OCI-LY1 (cell line): ENCODE measurements around the gene SRSF2.

Experiments used
- EZH2 ChIP-seq: fragments of 200-600 bp; sonication (generic), shearing (Covaris generic); IDR thresholded peaks from 2 replicates; pipeline ENCODE4 v1.8.0; 2017; ENCODE audit warnings: borderline replicate concordance, mixed run types, mild to moderate bottlenecking, antibody characterized with exemption, low read length, moderate library complexity, mixed read lengths
- TF ChIP-seq, protein P1 (sequence below): fragments of 200-600 bp; sonication (generic), shearing (Covaris generic); IDR thresholded peaks from 2 replicates; pipeline ENCODE4 v1.5.1; 2017; ENCODE audit warnings: mild to moderate bottlenecking, antibody characterized with exemption, low read length, moderate library complexity, mixed read lengths

DNA sequence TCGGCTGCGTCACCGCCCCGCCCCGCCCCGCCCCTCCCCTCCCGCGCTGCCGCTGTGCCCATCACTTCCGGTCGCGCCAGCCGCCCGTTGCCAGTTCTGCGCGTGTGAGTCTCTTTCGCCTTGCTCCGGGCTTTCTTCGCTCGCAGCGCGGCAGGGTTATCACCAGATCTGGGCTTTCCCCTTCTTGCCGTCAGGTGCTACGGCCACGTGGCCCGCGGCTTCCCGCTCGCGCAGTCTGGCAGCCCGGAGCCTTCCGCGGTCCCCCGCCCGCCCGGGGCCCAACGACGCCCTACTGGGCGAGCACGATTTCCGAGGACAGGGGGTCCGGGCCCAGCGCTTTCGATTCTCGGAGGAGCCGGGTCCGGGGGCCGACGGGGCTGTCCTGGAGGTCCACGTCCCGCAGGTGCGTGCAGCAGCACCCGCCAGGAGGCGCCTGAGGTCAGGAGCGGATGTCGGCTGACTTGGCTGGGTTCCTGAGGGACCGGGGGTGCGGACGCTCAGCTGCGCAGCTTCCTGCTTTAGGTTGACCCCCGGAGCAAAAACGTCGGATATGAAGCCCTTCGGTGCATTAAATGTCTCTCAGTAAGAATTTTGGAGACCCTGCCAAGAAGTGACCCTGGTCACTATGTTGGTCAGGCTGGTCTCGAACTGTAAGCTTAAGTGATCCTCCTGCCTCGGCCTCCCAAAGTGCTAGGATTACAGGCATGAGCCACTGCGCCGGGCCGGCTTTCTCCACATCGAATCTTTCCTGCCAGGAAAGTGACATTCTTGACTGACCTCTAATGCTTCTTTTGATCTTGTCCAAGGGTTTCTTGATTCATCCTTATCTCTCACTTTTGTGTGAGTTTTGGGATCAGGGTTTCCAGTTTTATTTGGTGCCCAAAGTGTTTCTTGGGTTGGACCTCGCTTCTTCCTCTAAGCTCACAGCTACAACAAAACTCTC, 10.1 kb downstream of the SRSF2 start, which contains the start of gene METTL23:
- TF ChIP-seq, protein P1, sequence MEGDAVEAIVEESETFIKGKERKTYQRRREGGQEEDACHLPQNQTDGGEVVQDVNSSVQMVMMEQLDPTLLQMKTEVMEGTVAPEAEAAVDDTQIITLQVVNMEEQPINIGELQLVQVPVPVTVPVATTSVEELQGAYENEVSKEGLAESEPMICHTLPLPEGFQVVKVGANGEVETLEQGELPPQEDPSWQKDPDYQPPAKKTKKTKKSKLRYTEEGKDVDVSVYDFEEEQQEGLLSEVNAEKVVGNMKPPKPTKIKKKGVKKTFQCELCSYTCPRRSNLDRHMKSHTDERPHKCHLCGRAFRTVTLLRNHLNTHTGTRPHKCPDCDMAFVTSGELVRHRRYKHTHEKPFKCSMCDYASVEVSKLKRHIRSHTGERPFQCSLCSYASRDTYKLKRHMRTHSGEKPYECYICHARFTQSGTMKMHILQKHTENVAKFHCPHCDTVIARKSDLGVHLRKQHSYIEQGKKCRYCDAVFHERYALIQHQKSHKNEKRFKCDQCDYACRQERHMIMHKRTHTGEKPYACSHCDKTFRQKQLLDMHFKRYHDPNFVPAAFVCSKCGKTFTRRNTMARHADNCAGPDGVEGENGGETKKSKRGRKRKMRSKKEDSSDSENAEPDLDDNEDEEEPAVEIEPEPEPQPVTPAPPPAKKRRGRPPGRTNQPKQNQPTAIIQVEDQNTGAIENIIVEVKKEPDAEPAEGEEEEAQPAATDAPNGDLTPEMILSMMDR: peak; percentile 72
- no peak for TF ChIP-seq EZH2
